HG03521 (cell line): ENCODE measurements around the gene ITGA11.

Experiments
- ATAC-seq: cut with Tn5 transposase; IDR thresholded peaks from one replicate; pipeline ENCODE4 v1.9.1; 2021; ENCODE audit warnings: mild to moderate bottlenecking, moderate library complexity; ENCODE audit not compliant: unreplicated experiment

The ITGA11 gene

GRCh38 chr15:68295014-68295805, 136.8 kb downstream of the ITGA11 start:
- ATAC-seq = no peak

- no peak for ATAC-seq
Measured at GRCh38 chr15:68292967-68293366, 139.0 kb downstream of the ITGA11 start.

- no peak for ATAC-seq
Measured at GRCh38 chr15:68292157-68292781, 139.7 kb downstream of the ITGA11 start.

GRCh38 chr15:68290715-68291114, 141.2 kb downstream of the ITGA11 start:
- no peak for ATAC-seq

GRCh38 chr15:68289621-68290352, 142.2 kb downstream of the ITGA11 start:
- ATAC-seq = no peak

GRCh38 chr15:68289057-68289456, 142.9 kb downstream of the ITGA11 start:
- no peak for ATAC-seq

- ATAC-seq = no peak
Measured at GRCh38 chr15:68286256-68286655, 145.7 kb downstream of the ITGA11 start.

- ATAC-seq = no peak
Measured at GRCh38 chr15:68285259-68285980, 146.5 kb downstream of the ITGA11 start.

- ATAC-seq = no peak
Measured at GRCh38 chr15:68284616-68285258, 147.2 kb downstream of the ITGA11 start.

GRCh38 chr15:68283401-68283800, 148.6 kb downstream of the ITGA11 start:
- no peak for ATAC-seq

- ATAC-seq = no peak
Measured at GRCh38 chr15:68281008-68281407, 151.0 kb downstream of the ITGA11 start.

- no peak for ATAC-seq
Measured at GRCh38 chr15:68279779-68280753, 151.9 kb downstream of the ITGA11 start.

GRCh38 chr15:68278595-68279405, 153.2 kb downstream of the ITGA11 start:
- no peak for ATAC-seq

GRCh38 chr15:68278345-68278594, 153.7 kb downstream of the ITGA11 start:
- peak; percentile 50 for ATAC-seq

GRCh38 chr15:68277603-68278344, 154.2 kb downstream of the ITGA11 start, which contains the start of gene FEM1B:
FEM1B (plus strand) TSS chr15:68277745; CDS start chr15:68278418, 673 bp downstream.
- ATAC-seq = peak; percentile 73

- ATAC-seq = no peak
Measured at GRCh38 chr15:68277131-68277602, 154.8 kb downstream of the ITGA11 start.

GRCh38 chr15:68276668-68277067, 155.3 kb downstream of the ITGA11 start:
- no peak for ATAC-seq

GRCh38 chr15:68275165-68275746, 156.7 kb downstream of the ITGA11 start:
- ATAC-seq = no peak
